SIG-M5 (cell line): ENCODE results near the gene TMEM225B.
"Not testable (repeated sequence)": the region's sequence is repeated elsewhere in the genome, so short reads cannot be mapped to it uniquely, and the experiment has no call there.

Source experiments
- DNase-seq: peaks from one replicate; lab custom pipeline; 2025; lab: John Stamatoyannopoulos, UW

Gene TMEM225B, protein sequence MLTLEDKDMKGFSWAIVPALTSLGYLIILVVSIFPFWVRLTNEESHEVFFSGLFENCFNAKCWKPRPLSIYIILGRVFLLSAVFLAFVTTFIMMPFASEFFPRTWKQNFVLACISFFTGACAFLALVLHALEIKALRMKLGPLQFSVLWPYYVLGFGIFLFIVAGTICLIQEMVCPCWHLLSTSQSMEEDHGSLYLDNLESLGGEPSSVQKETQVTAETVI

DNA sequence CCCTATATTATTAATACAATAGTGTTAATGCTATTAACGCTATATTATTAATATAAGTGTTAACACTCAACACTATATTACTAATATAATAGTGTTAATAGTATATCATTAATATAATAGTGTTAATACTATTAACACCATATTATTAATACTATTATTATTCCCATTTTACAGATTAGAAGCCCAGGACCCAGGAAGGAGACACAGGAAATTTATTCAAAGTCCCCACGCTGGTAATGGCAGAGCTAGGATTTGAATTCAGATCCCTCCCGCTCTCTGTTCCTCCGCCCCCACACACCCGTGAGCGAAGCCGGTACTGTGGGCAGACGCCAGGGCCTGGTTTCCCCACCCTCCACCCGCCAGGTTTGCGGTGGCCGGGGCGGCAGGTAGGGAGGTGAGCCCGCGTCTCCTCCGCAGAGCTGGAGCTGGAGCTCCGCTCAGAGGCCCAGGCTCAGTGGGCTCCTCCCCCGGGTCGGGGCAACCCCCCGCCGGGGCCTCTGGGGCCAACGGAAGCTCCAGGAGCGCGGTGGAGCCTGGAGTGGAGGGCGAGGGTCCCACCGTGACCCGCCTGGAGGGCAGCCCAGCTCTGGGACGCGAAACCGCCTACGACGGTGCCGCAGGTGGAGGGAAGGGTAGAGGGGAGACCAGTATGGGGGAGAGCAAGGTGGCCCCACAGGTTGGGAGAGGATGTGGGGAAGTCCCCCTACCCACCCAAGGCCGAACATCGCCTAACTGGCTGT, at the start of gene TMEM225B:
TSS of gene TMEM225B (plus strand) at position 506 of the 740 bp plus-strand sequence. CDS start 6,122 bp downstream, outside the sequence.
- DNase-seq, result no peak

DNA sequence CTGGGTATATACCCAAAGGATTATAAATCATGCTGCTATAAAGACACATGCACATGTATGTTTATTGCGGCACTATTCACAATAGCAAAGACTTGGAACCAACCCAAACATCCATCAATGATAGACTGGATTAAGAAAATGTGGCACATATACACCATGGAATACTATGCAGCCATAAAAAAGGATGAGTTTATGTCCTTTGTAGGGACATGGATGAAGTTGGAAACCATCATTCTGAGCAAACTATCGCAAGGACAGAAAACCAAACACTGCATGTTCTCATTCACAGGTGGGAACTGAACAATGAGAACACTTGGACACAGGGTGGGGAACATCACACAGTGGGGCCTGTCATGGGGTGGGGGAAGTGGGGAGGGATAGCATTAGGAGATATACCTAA, 48.5 kb upstream of the TMEM225B start:
- not testable (repeated sequence) for DNase-seq

DNA sequence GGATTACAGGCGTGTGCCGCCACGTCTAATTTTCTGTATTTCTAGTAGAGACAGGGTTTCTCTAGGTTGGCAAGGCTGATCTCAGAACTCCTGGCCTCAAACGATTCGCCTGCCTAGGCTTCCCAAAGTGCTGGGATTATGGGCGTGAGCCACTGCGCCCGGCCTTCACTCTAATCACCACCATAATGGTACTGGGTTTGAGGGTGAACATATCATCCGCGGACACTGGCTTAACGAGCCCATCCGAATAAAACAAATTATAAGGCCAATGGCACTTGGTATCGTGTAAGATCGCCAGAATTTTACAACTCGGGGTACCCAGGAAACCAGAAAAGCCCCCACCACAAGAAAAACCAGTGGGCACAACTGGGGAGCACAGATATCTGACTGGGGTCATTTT, 46.7 kb upstream of the TMEM225B start:
- DNase-seq, result no peak

DNA sequence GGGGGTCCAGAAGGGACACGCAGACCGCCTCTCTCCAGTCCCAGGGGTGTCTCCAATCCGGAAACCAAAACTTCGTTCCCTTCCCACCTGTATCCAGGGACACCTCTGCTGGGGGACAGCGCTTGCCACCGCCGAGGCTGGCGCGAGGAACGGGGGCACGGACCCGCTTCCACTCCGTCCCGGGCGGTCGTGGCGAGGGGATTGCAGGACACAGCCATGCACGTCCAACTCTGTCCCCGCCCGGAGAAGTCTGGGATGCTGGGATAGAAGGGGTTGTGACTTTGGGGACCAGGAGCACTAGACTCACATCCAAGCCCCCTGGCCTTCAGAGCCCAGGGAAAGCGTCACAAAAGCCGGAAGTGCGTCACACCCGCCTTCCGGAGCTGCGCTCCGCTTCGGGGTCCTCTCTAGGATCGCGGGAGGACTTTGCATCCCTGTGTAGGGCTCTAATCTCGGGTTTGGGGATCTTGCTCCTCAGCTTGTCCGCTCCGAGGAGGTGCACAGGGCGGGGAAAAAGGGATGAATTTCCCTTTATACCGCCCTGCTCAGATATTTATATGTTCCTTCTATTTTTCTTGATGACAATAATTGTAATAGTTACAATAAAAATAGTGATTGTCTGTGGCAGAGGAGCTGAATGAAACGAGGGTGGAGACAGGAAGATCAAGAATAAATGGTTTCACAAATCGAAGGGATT, 46.2 kb upstream of the TMEM225B start, which contains the start of gene FAM200A:
TSS of gene FAM200A (minus strand) at position 348 of the 697 bp plus-strand sequence. CDS start 3,707 bp downstream, outside the sequence.
- DNase-seq, result peak; percentile 15

DNA sequence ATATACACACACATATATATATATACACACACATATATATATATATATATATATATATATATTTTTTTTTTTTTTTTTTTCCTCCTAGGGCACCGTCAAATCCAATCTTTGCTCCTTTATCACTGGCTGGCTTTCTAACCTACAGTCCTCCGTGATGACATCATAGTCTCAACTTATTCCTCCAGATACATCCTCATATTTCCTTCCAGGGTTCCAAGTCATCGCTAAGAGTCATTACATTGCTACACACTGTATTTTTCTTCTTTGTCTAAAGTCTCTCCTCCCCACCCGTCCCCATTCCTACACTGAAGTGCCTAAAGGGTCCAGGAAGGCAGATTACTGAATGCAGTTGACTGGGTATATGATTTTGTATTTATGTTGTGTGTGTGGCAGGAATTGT, 45.0 kb upstream of the TMEM225B start:
- DNase-seq, result no peak

DNA sequence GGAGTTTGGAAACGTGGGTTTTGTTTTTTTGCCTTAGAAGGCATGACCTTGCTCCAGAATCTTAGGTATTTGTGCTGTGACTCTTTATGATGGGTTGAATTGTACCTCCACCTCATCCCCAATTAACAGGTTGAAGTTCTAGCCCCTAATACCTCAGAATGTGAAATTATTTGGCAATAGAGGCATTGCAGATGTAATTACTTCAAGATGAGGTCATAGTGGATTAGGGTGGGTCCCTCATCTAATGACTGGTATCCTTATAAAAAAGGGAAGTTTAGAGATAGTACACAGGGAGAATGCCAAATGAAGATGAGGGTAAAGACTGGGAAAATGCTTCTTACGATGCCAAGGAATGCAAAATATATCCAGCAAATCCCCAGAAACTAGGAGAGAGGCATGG, 43.1 kb upstream of the TMEM225B start:
- no peak for DNase-seq

DNA sequence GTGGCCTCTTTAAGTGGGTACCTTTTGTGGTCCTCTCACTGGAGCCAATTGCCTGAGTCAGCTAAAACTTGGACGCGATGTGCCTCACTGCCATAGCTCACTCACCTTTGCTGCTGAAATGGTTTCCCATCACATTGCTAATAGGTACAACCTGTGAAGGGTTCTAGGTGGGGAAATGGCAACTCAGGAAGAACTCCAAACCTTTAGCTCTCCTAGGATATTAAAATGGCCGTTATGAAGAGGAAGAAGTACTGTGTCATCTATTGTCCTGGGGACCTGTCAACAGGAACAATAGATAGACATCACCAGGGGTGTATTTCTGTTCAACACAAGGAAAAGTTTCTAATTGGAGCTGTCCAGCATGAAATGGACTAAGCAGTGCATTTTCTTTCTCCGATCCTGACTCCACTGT, 40.9 kb upstream of the TMEM225B start:
- no peak for DNase-seq

DNA sequence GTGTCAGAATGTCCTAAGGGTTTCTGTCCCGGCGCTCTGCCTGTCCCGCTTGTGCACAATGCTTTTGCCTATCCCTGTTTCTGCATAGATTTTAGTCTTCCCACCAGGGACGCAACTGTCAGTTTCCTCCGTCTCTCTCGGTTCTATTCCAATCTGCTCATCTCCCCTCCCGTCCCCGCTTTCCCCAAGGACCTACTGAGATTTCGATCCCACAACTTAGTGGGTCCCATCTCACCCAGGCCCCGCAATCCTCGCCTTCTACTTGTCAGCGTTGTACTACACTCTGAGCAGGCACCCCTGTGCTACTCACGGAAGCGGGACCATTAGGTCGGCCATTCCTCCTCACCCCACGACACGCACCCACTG, 40.1 kb upstream of the TMEM225B start:
- no peak for DNase-seq

DNA sequence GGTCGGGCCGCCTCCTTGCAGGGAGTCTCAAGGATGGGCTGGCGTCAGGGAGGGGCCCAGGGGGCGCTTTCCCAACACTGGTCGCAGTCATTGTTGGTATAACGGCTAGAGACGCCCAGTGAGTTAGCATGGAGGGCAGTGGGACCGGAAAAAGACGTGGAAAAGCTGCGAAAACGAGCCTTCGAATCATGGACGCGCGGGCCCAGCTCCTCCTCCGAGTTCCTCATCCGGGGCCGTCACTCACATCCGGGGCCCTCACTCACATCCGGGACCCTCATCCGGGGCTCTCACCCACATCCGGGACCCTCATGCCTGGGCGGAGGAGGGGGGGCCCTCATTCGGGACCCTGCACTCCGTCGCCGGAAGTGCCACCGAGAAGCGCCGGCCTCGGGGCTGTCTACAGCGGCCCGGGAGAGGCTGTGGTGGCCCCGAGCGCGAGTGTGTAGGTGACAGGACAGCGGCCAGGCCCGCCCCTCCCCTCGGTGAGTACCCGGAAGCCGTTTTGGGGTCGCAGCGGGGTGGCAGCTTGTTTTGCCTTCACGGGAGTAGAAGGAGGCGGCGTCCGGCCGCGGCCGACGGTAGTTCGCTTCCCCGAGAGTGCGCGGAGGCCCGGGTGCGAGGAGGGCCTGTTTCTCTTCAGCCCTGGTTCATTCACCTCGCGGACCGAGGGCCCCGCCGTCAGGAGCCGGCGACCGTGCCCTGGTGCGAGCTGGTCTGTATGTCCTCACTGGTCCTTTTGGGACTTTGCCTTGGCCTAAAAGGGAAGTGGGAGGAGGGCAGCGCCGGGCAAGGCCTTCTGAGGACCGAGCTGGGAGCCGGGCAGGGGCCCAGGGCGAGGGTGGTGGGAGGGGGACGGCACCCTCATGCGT, 39.5 kb upstream of the TMEM225B start, which contains the start of gene ZNF655:
TSS of gene ZNF655 (plus strand) at position 337 of the 869 bp plus-strand sequence. CDS start 1,918 bp downstream, outside the sequence.
- peak; percentile 41 for DNase-seq

DNA sequence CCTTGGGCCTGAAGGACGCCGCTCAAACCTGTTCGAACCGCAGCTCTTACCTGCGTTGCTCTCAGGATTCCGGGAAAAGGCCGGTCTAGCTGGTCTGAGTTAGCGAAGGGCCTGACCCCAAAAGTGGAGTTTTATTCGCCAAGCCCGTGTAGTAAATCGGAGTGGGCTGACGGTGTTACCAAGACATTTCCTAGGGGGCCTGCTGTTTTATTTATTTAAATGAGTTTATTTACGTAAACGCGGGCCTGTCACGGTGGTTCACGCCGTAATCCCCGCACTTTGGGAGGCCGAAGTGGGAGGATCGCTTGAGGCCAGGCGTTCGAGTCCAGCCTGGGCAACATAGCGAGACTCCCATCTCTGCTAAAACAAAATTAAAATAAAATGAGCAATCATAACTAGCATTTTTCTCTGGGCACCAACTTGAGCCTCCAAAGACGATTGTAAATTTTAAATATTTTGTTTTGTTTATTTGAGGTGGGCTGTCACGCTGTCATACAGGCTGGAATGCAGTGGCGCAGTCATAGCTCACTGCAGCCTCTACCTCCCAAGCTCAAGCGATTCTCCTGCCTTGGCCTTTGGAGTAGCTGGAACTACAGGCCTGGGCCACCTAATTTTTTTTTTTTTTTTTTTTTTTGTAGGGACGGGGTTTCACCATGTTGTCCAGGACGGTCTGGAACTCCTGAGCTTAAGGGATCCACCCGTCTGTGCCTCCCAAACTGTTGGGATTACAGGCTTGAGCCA, 38.7 kb upstream of the TMEM225B start:
- no peak for DNase-seq

DNA sequence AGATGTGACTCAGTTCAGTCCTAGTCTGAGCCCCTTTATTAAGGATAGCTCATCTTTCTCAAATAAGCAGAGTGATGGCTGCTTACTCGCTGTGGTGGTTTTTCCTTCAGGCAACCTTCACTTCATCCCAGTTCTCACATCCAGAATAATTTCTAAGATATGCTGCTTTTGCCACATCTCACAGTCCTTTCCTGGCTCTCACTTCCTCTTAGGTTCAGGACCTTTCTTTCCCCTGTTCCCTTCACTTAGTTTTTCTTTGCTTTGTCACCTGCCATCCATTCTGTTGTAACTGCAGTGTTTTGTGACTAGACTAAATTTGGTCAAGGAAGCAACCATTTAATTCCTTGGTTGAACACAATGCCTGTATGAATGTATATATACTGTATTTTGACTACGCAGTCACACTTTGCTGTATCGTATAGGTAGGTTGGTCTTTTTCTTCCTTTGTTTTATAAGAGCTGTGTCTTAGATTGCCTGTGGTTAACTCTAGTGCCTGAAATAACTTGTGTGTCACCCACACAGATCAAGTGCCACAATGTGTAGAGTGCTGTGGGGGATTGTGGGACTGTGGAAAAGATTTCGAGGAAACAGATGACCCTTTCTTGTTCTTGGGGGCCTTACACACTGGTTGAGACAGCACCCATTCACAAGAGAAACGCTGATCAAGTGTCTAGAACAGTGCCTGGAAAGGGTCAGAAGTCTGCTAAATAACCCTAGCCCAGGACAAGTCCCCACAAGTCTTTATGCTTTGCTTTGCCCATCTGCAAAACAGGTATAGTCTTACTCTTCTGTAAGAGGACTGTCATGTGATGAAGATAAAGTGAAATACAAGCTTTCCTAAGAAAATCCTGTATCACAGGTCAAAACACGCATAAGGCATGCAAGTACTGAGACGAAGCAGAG, 37.0 kb upstream of the TMEM225B start:
- DNase-seq, result no peak

DNA sequence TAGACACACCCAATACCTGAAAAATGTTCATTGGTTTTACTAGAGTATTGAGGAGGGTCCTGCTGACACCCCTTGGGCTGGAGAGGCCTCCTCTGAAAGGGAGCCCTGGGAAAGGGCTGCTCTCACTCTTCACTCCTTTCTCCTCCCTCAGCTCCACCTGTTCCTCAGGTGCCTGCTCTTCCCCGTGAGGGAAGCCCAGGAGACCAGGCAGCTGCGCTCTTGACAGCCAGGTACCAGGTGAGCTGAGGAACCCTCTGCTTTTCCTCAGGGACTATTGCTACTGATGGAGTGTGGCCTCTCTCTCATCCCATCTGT, 36.4 kb upstream of the TMEM225B start:
- no peak for DNase-seq

DNA sequence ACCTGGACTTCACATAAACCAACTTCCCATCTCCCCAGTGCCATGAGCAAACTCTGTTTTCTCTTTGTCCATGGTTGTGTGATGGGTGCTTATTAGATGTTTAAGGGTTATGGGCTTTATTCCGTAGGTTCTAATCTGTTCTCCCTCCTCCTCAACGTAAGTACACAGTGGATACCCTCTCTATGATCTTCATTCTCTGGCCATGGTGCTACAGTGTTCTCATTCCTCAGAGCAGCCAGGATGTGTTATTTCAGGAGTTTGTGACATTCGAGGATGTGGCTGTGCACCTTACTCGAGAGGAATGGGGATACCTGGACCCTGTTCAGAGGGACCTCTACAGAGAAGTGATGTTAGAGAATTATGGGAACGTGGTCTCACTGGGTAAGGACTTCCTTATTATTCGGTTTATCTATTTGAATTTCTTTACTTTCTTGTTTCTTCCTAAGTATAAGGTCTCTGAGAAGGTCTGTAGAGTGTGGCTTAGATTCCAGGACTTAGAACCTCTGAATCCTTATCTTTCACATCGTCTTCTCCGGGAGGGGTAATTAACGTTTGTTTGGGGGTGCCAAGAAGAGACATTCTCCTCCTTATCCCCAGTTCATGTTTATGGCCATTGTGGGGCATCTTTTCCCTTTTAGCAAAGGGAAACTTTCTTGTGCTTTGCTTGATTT, 35.8 kb upstream of the TMEM225B start:
- DNase-seq, result no peak

DNA sequence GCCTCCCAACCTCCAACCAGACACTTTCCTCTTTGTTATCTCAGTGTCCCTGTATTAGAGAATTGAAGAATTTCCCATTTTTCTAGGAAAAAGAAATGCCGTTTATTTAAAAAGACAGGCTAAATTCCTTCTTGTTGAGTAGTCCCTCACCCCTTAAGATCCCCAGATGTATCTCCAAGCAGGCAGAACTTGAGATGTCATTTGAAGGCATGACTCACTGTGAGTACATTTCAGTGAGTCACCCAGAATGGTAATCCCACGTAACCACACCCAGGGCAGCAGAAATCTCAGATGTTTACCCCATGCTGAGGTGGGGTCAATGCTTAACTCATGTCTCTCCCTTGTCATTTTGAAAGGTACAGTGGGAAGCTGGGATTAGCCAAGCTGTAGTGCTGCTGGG, 35.2 kb upstream of the TMEM225B start:
- no peak for DNase-seq

DNA sequence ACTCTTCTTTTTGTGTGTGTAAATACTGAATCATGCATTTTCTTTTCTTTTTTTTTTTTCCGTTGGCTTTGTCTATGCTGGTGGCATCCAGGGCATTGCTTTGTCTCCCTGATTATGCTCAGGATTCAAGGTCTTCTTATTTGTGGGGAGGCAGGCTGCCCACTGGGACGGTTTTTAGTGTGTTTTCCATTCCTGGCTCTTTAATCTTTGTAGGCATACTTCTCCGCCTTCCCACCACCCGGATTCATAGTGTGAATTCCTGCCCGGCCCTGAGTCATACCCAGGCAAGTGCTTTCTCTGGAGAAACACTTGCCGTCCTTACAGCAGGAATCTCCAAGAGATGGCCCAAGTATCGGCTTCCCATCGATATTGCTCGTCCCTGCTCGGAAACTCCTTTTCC, 34.4 kb upstream of the TMEM225B start:
- no peak for DNase-seq

DNA sequence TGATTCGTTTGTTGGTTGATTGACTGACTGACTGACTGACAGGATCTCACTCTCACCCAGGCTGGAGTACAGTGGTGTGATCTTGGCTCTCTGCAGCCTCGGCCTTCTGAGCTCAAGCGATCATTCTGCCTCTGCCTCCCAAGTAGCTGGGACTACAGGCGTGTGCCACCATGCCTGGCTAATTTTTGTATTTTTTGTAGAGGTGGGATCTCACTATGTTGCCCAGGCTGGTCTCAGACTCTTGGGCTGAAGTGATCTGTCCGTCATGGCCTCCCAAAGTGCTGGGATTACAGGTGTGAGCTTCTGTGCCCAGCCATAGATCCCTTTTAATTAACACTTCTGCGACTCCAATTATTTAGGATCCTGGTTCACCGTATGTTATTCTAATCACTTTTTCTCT, 29.3 kb upstream of the TMEM225B start:
- DNase-seq, result not testable (repeated sequence)

DNA sequence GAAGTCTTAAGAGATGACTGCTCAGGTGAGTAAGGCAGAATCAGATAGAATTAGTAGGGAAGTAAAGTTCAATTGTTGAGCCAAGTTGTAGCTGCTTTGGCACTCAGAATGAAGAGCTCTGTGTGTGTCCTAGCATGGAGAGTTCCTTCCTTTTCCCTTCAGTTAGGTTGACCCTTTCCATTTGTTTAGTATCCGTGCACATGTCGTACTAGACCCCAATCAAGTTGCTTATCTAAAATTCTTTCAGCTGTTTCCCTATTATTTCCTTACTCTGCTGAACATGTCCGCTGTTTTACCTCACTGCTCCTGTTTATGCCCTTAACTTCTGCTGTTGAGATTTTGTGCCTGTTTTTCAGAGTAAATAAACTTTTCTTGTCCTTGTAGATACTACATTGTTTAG, 26.3 kb upstream of the TMEM225B start:
- DNase-seq, result no peak

DNA sequence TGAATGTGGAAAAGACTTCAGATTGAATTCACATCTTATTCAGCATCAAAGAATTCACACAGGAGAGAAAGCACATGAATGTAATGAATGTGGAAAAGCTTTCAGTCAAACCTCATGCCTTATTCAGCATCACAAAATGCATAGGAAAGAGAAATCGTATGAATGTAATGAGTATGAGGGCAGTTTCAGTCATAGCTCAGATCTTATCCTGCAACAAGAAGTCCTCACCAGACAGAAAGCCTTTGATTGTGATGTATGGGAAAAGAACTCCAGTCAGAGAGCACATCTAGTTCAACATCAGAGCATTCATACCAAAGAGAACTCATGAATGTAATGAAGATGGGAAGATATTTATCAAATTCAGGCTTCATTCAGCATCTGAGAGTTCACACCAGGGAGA, 24.8 kb upstream of the TMEM225B start:
- no peak for DNase-seq

DNA sequence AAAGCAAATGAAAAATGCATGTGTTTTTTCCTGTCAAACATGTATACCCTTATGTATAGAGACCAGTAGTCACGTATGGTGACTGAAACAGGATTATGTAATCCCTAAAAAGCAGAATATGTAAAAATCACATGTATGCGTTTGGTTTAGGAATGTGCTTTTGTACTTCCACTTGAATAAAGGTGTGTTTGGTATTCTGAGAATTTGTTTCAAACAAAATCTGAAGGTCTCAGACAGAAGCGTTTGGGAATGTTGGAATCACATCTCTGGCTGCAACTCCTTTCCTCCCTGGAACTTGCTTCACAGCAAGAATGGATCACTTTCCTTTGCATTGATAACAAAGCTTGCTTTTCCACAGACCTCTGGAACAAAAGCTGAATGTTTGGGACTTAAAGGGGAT, 21.8 kb upstream of the TMEM225B start:
- DNase-seq, result no peak
